ENCODE results near the gene CEP120. TPM values are rescaled to one million over a fixed set of nuclear protein-coding genes. Genes with fewer than 3 reads are reported as not detected.
"Not testable (repeated sequence)": the region's sequence is repeated elsewhere in the genome, so short reads cannot be mapped to it uniquely, and the experiment has no call there.

CEP120 gene
- total RNA-seq (24.5 TPM), polyA plus RNA-seq (21.3 TPM)
- long read RNA-seq, donor 1 = 0 reads
- long read RNA-seq, donor 2 = 0 reads
- long read RNA-seq, donor 3, full-length matches to known transcripts = 1 of 1 reads
- long read RNA-seq, donor 3, partial matches to known transcripts = 0 of 1 reads
- long read RNA-seq, donor 3, other reads (novel, unspliced or antisense) = 0 of 1 reads
- long read RNA-seq, donor 4, full-length matches to known transcripts = 3 of 3 reads
- long read RNA-seq, donor 4, partial matches to known transcripts = 0 of 3 reads
- long read RNA-seq, donor 4, other reads (novel, unspliced or antisense) = 0 of 3 reads
- long read RNA-seq, donor 5, full-length matches to known transcripts = 1 of 1 reads
- long read RNA-seq, donor 5, partial matches to known transcripts = 0 of 1 reads
- long read RNA-seq, donor 5, other reads (novel, unspliced or antisense) = 0 of 1 reads
- long read RNA-seq, donor 6, full-length matches to known transcripts = 3 of 3 reads
- long read RNA-seq, donor 6, partial matches to known transcripts = 0 of 3 reads
- long read RNA-seq, donor 6, other reads (novel, unspliced or antisense) = 0 of 3 reads
- long read RNA-seq, donor 7, full-length matches to known transcripts = 3 of 3 reads
- long read RNA-seq, donor 7, partial matches to known transcripts = 0 of 3 reads
- long read RNA-seq, donor 7, other reads (novel, unspliced or antisense) = 0 of 3 reads
- long read RNA-seq, donor 8, full-length matches to known transcripts = 2 of 2 reads
- long read RNA-seq, donor 8, partial matches to known transcripts = 0 of 2 reads
- long read RNA-seq, donor 8, other reads (novel, unspliced or antisense) = 0 of 2 reads
- long read RNA-seq, donor 9, full-length matches to known transcripts = 2 of 2 reads
- long read RNA-seq, donor 9, partial matches to known transcripts = 0 of 2 reads
- long read RNA-seq, donor 9, other reads (novel, unspliced or antisense) = 0 of 2 reads
- long read RNA-seq, donor 10, full-length matches to known transcripts = 2 of 2 reads
- long read RNA-seq, donor 10, partial matches to known transcripts = 0 of 2 reads
- long read RNA-seq, donor 10, other reads (novel, unspliced or antisense) = 0 of 2 reads

DNA sequence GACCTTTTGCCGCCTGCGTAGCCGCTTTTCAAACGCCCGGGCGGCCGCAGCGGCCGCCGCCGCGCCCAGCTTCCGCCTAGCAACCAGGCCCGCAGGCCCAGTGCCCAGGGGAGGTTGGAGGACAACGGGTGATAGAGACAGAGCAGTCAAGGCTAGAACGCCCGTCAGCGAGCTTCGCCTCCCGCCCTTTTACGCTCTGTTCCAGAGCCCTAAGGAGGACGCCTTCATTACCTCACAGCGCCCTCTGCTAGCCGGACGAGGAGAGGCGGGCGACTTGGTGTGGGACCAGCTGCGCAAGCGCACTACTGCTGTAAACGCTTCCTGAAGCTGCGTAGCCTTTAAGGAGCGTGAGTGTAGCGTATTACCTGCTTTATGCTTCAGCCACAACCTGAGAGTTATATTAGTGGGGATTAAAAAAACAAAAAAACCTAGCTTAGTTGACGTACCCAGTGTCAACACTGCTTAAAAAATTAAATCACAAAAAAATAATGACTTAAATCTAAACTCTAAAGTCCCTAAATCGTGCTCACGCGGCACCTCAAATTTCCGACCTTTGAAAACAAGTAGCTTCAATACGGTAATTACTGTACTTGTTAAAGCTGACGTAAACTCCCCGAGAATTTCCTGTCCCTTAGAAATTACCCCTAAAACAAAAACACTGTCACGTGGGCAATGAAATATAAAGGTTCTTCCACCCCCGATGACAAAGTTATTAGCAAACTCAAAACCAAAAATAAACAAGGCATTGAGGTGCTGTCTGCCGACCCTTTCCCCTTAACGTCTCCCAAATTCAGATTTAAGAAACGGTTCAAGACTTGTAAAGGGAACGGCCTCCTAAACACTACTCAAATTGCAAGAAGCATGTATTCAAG is at the start of gene CEP120:
CEP120 (minus strand) TSS at position 126 of the 872 bp plus-strand sequence. CDS start 405 bp downstream, outside the sequence.
- Histone ChIP-seq H3K9me3 (ENCODE audit: control insufficient read depth in 2 of 2, insufficient read depth in 1 of 2, low read length in 1 of 2) (no peaks in the 10 kb centered on the region), H3K27ac (ENCODE audit: low read depth in 1 of 2, low read length in 1 of 2) (peak within 1 kb of the TSS; percentile 94)
- WGBS = 1% methylated on average over 47 of the region's 47 CpGs

DNA sequence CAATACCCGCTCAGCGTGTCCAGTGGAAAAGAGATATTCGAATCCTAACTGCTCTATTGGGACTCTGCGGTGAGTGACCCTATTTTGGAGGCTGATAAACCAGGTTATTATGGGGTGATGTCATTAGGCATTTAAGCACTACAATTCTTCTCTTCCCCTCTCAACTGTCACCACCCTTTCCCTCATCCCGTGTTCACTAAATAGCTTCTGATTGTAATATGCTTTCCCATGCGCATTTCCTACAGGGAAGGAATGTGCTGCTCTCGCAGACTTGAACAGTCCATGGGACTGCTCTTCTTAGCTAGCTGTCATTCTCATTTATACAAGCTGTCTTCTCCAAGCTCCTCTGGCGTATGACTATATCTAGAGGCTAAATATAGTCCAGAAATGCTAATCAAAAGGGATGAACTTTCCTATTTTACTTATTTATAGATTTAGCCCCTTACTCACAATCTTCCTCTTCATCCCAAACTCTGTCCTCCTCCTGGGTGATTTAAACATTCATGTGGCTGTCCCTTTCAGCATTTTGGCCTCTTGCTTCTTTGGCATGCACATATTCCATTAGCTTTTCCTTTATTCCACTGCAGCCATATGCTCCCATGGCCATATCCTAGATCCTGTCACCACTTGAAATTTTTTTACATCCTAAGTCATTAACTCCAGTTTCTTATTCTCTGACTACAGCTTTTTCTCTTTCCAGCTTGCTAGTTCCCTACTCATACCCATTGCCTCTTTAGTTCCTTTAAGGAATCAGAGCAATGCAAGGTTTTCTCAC is 49.1 kb upstream of the CEP120 start:
- H3K27ac ChIP-seq (ENCODE audit: low read depth in 1 of 2, low read length in 1 of 2) = no peak overlapping the region
- H3K4me3 ChIP-seq (ENCODE audit: low read length in 2 of 2) = no peak overlapping the region
- H3K9me3 ChIP-seq (ENCODE audit: control insufficient read depth in 2 of 2, insufficient read depth in 1 of 2, low read length in 1 of 2) = no peaks in the 10 kb centered on the region
- no peak for DNase-seq (ENCODE audit: low read depth in 6 of 9, low spot score in 9 of 9)
- H3K27me3 ChIP-seq (ENCODE audit: control insufficient read depth in 2 of 2, insufficient read depth in 1 of 2, low read length in 1 of 2) = no peaks in the 10 kb centered on the region
- H3K36me3 ChIP-seq (ENCODE audit: control insufficient read depth in 2 of 2, insufficient read depth in 2 of 2, low read length in 1 of 2) = no peaks in the 10 kb centered on the region
- no peaks in the 10 kb centered on the region for H3K4me1 ChIP-seq (ENCODE audit: control insufficient read depth in 2 of 2, insufficient read depth in 2 of 2, low read length in 2 of 2)
- 92% methylated on average over 8 of the region's 8 CpGs for WGBS

More for the DNA sequence above, at the start of gene CEP120:
- peak; percentile 95 to 99 (median 98) for DNase-seq (ENCODE audit: low read depth in 6 of 9, low spot score in 9 of 9)
- Histone ChIP-seq H3K4me3 (ENCODE audit: low read length in 2 of 2) (peak within 1 kb of the TSS; percentile 88 to 92), H3K36me3 (ENCODE audit: control insufficient read depth in 2 of 2, insufficient read depth in 2 of 2, low read length in 1 of 2) (peaks cover 0 to 3% of the 10 kb centered on the region in 2 donors), H3K4me1 (ENCODE audit: control insufficient read depth in 2 of 2, insufficient read depth in 2 of 2, low read length in 2 of 2) (peaks cover 12 to 14% of the 10 kb centered on the region in 2 donors), H3K27me3 (ENCODE audit: control insufficient read depth in 2 of 2, insufficient read depth in 1 of 2, low read length in 1 of 2) (no peaks in the 10 kb centered on the region)

DNA sequence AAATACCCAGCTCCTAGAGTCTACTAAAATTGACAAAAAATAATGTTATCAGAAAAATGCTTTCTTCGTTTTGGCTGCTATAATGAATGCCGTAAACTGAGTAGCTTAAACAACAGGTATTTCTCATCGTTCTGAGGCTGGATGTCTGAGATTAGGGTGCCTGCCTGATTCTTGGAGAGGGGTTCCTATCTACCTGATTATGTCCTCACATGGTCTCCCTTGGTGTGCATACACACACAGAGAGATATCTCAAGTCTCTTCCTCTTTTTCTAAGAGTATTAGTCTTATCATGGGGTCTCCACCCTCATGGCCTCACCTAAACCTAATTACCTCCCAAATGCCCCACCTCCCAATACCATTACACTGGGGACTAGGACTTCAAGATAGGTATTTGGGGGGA is 48.2 kb upstream of the CEP120 start:
- no peaks in the 10 kb centered on the region for H3K27me3 ChIP-seq (ENCODE audit: control insufficient read depth in 2 of 2, insufficient read depth in 1 of 2, low read length in 1 of 2)
- no peaks in the 10 kb centered on the region for H3K4me1 ChIP-seq (ENCODE audit: control insufficient read depth in 2 of 2, insufficient read depth in 2 of 2, low read length in 2 of 2)
- H3K27ac ChIP-seq (ENCODE audit: low read depth in 1 of 2, low read length in 1 of 2) = no peak overlapping the region
- no peaks in the 10 kb centered on the region for H3K9me3 ChIP-seq (ENCODE audit: control insufficient read depth in 2 of 2, insufficient read depth in 1 of 2, low read length in 1 of 2)
- H3K4me3 ChIP-seq (ENCODE audit: low read length in 2 of 2) = no peak overlapping the region
- WGBS = 95% methylated on average over 3 of the region's 3 CpGs
- no peak for DNase-seq (ENCODE audit: low read depth in 6 of 9, low spot score in 9 of 9)
- H3K36me3 ChIP-seq (ENCODE audit: control insufficient read depth in 2 of 2, insufficient read depth in 2 of 2, low read length in 1 of 2) = no peaks in the 10 kb centered on the region

DNA sequence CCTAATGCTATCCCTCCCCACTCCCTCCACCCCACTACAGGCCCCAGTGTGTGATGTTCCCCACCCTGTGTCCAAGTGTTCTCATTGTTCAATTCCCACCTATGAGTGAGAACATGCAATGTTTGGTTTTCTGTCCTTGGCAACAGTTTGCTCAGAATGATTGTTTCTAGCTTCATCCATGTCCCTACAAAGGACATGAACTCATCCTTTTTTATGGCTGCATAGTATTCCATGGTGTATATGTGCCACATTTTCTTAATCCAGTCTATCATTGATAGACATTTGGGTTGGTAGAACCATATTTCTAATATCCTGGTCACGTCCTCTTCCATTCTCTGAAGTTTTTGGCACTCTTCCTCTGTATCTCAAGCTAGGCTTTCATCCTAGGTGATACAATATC is 43.6 kb upstream of the CEP120 start:
- H3K4me3 ChIP-seq (ENCODE audit: low read length in 2 of 2); H3K4me1 ChIP-seq (ENCODE audit: control insufficient read depth in 2 of 2, insufficient read depth in 2 of 2, low read length in 2 of 2); H3K27me3 ChIP-seq (ENCODE audit: control insufficient read depth in 2 of 2, insufficient read depth in 1 of 2, low read length in 1 of 2); H3K36me3 ChIP-seq (ENCODE audit: control insufficient read depth in 2 of 2, insufficient read depth in 2 of 2, low read length in 1 of 2); H3K27ac ChIP-seq (ENCODE audit: low read depth in 1 of 2, low read length in 1 of 2); H3K9me3 ChIP-seq (ENCODE audit: control insufficient read depth in 2 of 2, insufficient read depth in 1 of 2, low read length in 1 of 2); DNase-seq (ENCODE audit: low read depth in 6 of 9, low spot score in 9 of 9): not testable (repeated sequence)
- WGBS = 97% methylated on average over 1 of the region's 1 CpG

DNA sequence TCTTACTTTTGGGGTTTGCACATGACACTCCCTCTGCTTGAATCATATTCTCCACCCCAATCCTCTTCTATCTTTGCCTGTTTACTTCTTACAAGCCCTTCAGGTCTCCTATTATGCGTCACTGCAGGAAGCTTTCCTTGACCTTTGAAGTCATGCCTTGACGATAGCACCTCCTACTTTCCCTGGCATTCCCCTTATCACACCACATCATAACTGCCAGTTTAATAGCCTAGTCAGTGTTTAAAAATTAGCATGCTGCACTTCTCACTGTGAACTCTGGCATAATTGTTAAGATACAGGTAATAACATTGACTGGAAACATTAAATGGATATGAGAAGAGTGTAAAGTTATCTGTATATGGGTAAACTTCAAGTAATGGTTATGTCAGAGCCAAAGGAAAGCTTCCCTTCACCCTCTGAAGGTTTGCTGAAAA is 37.1 kb upstream of the CEP120 start:
- H3K4me1 ChIP-seq (ENCODE audit: control insufficient read depth in 2 of 2, insufficient read depth in 2 of 2, low read length in 2 of 2) = no peaks in the 10 kb centered on the region
- no peaks in the 10 kb centered on the region for H3K36me3 ChIP-seq (ENCODE audit: control insufficient read depth in 2 of 2, insufficient read depth in 2 of 2, low read length in 1 of 2)
- no peak overlapping the region for H3K4me3 ChIP-seq (ENCODE audit: low read length in 2 of 2)
- DNase-seq (ENCODE audit: low read depth in 6 of 9, low spot score in 9 of 9) = no peak
- no peaks in the 10 kb centered on the region for H3K9me3 ChIP-seq (ENCODE audit: control insufficient read depth in 2 of 2, insufficient read depth in 1 of 2, low read length in 1 of 2)
- WGBS = 75% methylated on average over 2 of the region's 2 CpGs
- H3K27me3 ChIP-seq (ENCODE audit: control insufficient read depth in 2 of 2, insufficient read depth in 1 of 2, low read length in 1 of 2) = no peaks in the 10 kb centered on the region
- no peak overlapping the region for H3K27ac ChIP-seq (ENCODE audit: low read depth in 1 of 2, low read length in 1 of 2)

DNA sequence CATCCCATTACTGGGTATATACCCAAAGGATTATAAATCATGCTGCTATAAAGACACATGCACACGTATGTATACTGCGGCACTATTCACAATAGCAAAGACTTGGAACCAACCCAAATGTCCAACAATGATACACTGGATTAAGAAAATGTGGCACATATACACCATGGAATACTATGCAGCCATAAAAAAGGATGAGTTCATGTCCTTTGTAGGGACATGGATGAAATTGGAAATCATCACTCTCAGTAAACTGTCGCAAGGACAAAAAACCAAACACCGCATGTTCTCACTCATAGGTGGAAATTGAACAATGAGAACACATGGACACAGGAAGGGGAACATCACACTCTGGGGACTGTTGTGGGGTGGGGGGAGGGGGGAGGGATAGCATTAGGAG is 35.8 kb upstream of the CEP120 start:
- 80% methylated on average over 4 of the region's 4 CpGs for WGBS

DNA sequence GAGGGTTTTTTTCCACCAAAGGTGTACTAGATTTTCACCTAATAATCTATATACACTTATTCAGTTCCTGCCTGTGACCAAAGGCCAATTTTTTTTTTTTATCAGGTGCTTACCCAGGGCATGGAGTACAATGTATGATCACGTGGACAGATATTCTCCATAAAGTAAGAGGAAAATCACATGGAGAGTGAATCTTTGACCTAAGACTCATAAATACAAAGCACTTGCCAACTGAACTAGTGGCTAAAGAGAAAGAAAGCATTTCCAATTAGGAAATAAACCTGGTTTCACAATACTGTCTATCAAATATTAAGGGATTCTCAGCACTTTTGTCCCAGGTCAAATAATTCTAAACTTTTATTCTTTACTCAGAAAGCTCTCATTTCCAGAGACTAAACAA is 33.0 kb upstream of the CEP120 start:
- Histone ChIP-seq H3K27me3 (ENCODE audit: control insufficient read depth in 2 of 2, insufficient read depth in 1 of 2, low read length in 1 of 2) (no peaks in the 10 kb centered on the region), H3K4me3 (ENCODE audit: low read length in 2 of 2) (no peak overlapping the region), H3K27ac (ENCODE audit: low read depth in 1 of 2, low read length in 1 of 2) (no peak overlapping the region), H3K4me1 (ENCODE audit: control insufficient read depth in 2 of 2, insufficient read depth in 2 of 2, low read length in 2 of 2) (no peaks in the 10 kb centered on the region), H3K36me3 (ENCODE audit: control insufficient read depth in 2 of 2, insufficient read depth in 2 of 2, low read length in 1 of 2) (no peaks in the 10 kb centered on the region), H3K9me3 (ENCODE audit: control insufficient read depth in 2 of 2, insufficient read depth in 1 of 2, low read length in 1 of 2) (no peaks in the 10 kb centered on the region)
- no peak for DNase-seq (ENCODE audit: low read depth in 6 of 9, low spot score in 9 of 9)
- 97% methylated on average over 1 of the region's 1 CpG for WGBS

More for the DNA sequence above, 35.8 kb upstream of the CEP120 start:
- H3K4me3 ChIP-seq (ENCODE audit: low read length in 2 of 2); H3K9me3 ChIP-seq (ENCODE audit: control insufficient read depth in 2 of 2, insufficient read depth in 1 of 2, low read length in 1 of 2); DNase-seq (ENCODE audit: low read depth in 6 of 9, low spot score in 9 of 9); H3K4me1 ChIP-seq (ENCODE audit: control insufficient read depth in 2 of 2, insufficient read depth in 2 of 2, low read length in 2 of 2); H3K27ac ChIP-seq (ENCODE audit: low read depth in 1 of 2, low read length in 1 of 2); H3K27me3 ChIP-seq (ENCODE audit: control insufficient read depth in 2 of 2, insufficient read depth in 1 of 2, low read length in 1 of 2); H3K36me3 ChIP-seq (ENCODE audit: control insufficient read depth in 2 of 2, insufficient read depth in 2 of 2, low read length in 1 of 2): not testable (repeated sequence)

DNA sequence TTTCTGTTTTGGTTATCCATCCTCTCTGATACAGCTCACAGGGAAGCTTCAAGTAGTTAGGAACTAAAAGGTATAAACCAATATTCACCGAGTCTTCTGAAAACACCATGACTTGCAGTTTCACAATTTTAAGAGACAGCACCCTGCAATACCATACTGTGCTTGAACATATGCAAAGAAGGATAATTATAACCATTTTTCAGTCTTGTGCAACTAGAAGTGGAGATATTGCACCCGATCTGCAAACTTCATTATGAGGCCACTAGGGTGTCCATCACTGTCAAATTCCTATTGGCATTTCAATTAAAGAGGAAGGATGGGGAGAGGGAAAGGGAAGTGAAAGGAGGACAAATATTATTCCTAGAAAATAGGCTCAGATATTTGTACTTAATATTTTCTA is 32.4 kb upstream of the CEP120 start:
- H3K9me3 ChIP-seq (ENCODE audit: control insufficient read depth in 2 of 2, insufficient read depth in 1 of 2, low read length in 1 of 2) = no peaks in the 10 kb centered on the region
- WGBS = 83% methylated on average over 2 of the region's 2 CpGs
- no peak overlapping the region for H3K27ac ChIP-seq (ENCODE audit: low read depth in 1 of 2, low read length in 1 of 2)
- DNase-seq (ENCODE audit: low read depth in 6 of 9, low spot score in 9 of 9) = no peak
- no peaks in the 10 kb centered on the region for H3K36me3 ChIP-seq (ENCODE audit: control insufficient read depth in 2 of 2, insufficient read depth in 2 of 2, low read length in 1 of 2)
- H3K4me1 ChIP-seq (ENCODE audit: control insufficient read depth in 2 of 2, insufficient read depth in 2 of 2, low read length in 2 of 2) = no peaks in the 10 kb centered on the region
- no peak overlapping the region for H3K4me3 ChIP-seq (ENCODE audit: low read length in 2 of 2)
- H3K27me3 ChIP-seq (ENCODE audit: control insufficient read depth in 2 of 2, insufficient read depth in 1 of 2, low read length in 1 of 2) = no peaks in the 10 kb centered on the region
